ENCODE results near the gene PAPSS2. TPM values are rescaled to one million over a fixed set of nuclear protein-coding genes. Genes with fewer than 3 reads are reported as not detected.

The PAPSS2 gene
- total and polyA plus RNA-seq, 2 donors (not counting 3 experiments of a cell fraction or from before 2014, with no cell fraction given): 27.9 to 82.6 TPM

- dilution Hi-C loops (cut with MboI; ENCODE audit: extremely low pct_ligation_motif_present, low sequenced_read_pairs): no loop called here
- Histone ChIP-seq H3K4me3 (replicated peaks in 1 of 3; ENCODE audit: insufficient read depth in 1 of 3, low read depth in 1 of 3, low read length in 3 of 3) (no peak overlapping the region), H3K9ac (replicated peaks; ENCODE audit: extremely low read depth, insufficient read depth, low read length) (no peak overlapping the region), H3K36me3 (ENCODE audit: control insufficient read depth in 2 of 2, extremely low read depth in 1 of 2, insufficient read depth in 2 of 2, low read length in 2 of 2) (no peaks in the 10 kb centered on the region), H3K27me3 (ENCODE audit: control insufficient read depth in 2 of 2, insufficient read depth in 2 of 2, low read length in 2 of 2) (no peaks in the 10 kb centered on the region), H3K27ac (ENCODE audit: insufficient read depth, low read depth, low read length) (no peak overlapping the region), H3K9me3 (replicated peaks; ENCODE audit: control insufficient read depth, insufficient read depth, low read length) (no peaks in the 10 kb centered on the region), H2AFZ (ENCODE audit: low read depth, low read length) (no peak overlapping the region), H3K79me2 (ENCODE audit: control insufficient read depth, insufficient read depth, low read length) (no peaks in the 10 kb centered on the region), H3K9me1 (replicated peaks; ENCODE audit: control insufficient read depth, extremely low read depth, insufficient read depth, low read length) (no peaks in the 10 kb centered on the region), H3K4me1 (ENCODE audit: control insufficient read depth, extremely low read depth, insufficient read depth, low read length) (no peaks in the 10 kb centered on the region), H4K20me1 (replicated peaks; ENCODE audit: control insufficient read depth, extremely low read depth, insufficient read depth, low read length) (no peaks in the 10 kb centered on the region), H3K4me2 (ENCODE audit: insufficient read depth, low read length) (no peak overlapping the region)
- POLR2A ChIA-PET: no interaction called here
- intact Hi-C loops (cut with micrococcal nuclease): no loop called here
- FAIRE-seq: no peak
- DNase-seq (ENCODE audit: low read depth, low spot score): no peak
- no peak for TF ChIP-seq POLR2A (IDR thresholded peaks at IDR 0.05; ENCODE audit: low read depth, low read length)
- TF ChIP-seq POLR2AphosphoS5 (IDR thresholded peaks at IDR 0.05; ENCODE audit: insufficient read depth, low read depth, low read length): no peak
- no peak for TF ChIP-seq FOS (IDR thresholded peaks at IDR 0.05; ENCODE audit: borderline replicate concordance, insufficient read depth, low read length)
- TF ChIP-seq JUN (IDR thresholded peaks at IDR 0.05; ENCODE audit: borderline replicate concordance, insufficient read depth, insufficient read length, low read depth): no peak
- TF ChIP-seq, protein P1, sequence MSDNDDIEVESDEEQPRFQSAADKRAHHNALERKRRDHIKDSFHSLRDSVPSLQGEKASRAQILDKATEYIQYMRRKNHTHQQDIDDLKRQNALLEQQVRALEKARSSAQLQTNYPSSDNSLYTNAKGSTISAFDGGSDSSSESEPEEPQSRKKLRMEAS (IDR thresholded peaks at IDR 0.05; ENCODE audit: insufficient read depth, insufficient read length): no peak
- TF ChIP-seq MYC (IDR thresholded peaks at IDR 0.05; ENCODE audit: low read depth, low read length): no peak
- TF ChIP-seq EZH2 (IDR thresholded peaks at IDR 0.05; ENCODE audit: borderline replicate concordance, low read depth, low read length, severe bottlenecking): no peak
- TF ChIP-seq GATA2 (IDR thresholded peaks at IDR 0.05; ENCODE audit: insufficient read depth, insufficient read length, low read depth, low read length): no peak
- TF ChIP-seq CTCF (IDR thresholded peaks at IDR 0.05; ENCODE audit: extremely low read depth in 1 of 2, insufficient read depth in 1 of 2, low read depth in 1 of 2, low read length in 2 of 2): no peak
- no TSS peak for BruUV-seq (replicated peaks)
- CTCF ChIA-PET: interaction anchor here (1.6 kb wide), 1 partner anchor 92 kb away, joined by 4 read pairs; no protein-coding TSS in a partner anchor
Observed at GRCh38 chr10:87642486-87642885, 17.2 kb upstream of the PAPSS2 start.

All from endothelial cell of umbilical vein (primary cell).